Measurements from ENCODE around the gene ITPKB. TPM values are rescaled to one million over a fixed set of nuclear protein-coding genes. Genes with fewer than 3 reads are reported as not detected.

The ITPKB gene
- total RNA-seq, 1 donor from 2014 or later = 13.7 TPM

DNA sequence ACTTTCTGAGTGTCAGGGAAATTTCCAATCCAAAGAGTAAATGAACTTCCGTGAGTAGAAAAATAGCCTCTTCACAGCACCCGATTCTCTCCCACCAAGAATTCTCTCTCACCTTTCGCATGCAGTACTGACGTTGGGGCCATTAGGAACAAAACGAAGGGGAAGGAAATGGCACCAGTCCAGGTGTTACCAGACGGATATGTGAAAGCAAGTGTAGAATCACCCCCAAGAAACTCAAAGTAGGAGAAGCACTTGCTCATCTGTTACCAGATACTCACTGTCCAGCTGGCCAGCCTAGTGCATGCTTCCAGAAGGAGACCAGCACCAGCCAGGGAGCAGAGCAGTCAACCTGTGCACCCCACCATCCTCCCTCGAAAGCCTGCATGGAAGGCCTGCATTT lies 55.1 kb downstream of the ITPKB start:
- Mint-ChIP-seq H3K27ac (ENCODE audit: unreplicated experiment) (no peak overlapping the region), H3K9me3 (no peaks in the 10 kb centered on the region), H3K4me3 (no peak overlapping the region), H3K4me1 (peaks cover 40% of the 10 kb centered on the region), H3K36me3 (ENCODE audit: low read depth) (no peaks in the 10 kb centered on the region), H3K27me3 (ENCODE audit: low read depth) (no peaks in the 10 kb centered on the region)
- no peak for DNase-seq (ENCODE audit: low read depth, low spot score)
- TF ChIP-seq, protein P1, sequence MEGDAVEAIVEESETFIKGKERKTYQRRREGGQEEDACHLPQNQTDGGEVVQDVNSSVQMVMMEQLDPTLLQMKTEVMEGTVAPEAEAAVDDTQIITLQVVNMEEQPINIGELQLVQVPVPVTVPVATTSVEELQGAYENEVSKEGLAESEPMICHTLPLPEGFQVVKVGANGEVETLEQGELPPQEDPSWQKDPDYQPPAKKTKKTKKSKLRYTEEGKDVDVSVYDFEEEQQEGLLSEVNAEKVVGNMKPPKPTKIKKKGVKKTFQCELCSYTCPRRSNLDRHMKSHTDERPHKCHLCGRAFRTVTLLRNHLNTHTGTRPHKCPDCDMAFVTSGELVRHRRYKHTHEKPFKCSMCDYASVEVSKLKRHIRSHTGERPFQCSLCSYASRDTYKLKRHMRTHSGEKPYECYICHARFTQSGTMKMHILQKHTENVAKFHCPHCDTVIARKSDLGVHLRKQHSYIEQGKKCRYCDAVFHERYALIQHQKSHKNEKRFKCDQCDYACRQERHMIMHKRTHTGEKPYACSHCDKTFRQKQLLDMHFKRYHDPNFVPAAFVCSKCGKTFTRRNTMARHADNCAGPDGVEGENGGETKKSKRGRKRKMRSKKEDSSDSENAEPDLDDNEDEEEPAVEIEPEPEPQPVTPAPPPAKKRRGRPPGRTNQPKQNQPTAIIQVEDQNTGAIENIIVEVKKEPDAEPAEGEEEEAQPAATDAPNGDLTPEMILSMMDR (conservative IDR thresholded peaks at IDR 0.05) = no peak

DNA sequence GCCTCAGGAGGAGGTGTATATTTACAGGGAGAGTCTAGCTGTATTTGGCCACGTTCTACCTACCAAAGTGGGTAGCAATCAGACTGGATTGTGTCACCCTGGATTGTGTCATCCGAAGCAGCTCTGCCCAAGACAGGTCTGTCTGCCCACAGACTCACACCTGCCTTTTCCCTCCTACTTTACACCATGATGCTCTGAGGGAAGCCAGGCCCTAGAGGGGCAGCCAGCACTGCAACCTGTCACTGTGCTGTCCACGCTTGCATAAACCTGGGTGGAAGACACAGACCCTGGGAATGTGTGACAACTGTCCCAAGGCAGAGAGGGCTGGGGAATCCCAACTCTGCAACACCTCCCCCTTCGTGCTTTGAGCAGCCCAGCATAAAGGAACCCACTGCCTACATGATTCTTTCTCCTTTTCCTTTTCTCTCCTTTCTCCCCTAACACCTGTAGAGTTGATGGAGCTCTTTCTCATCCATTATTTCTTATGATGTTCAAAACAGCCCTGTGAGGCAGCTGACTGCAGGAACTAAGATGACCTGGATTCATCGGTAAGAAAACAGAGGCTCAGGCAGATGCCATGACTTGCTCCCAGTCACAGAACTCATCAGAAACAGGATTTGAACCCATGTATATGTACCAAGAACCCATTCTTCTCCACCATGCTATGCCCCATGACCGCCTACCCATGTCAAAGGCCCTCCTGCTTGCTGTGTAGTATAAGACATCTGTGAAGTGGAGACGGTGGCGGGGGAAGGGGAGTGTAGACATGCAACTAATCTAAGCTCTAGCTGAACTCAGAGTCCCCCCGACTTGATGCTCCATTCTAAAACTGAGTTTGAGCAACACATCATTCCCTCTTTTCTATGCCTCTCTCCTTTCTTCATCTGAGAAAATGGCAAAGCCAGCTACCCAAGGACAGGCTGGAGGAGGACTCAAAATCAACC lies 55.9 kb downstream of the ITPKB start:
- Mint-ChIP-seq H3K27me3 (ENCODE audit: low read depth) (no peaks in the 10 kb centered on the region), H3K4me1 (peaks cover 42% of the 10 kb centered on the region), H3K36me3 (ENCODE audit: low read depth) (no peaks in the 10 kb centered on the region), H3K9me3 (no peaks in the 10 kb centered on the region), H3K27ac (ENCODE audit: unreplicated experiment) (no peak overlapping the region), H3K4me3 (no peak overlapping the region)
- DNase-seq (ENCODE audit: low read depth, low spot score) = no peak
- TF ChIP-seq, protein P1 (conservative IDR thresholded peaks at IDR 0.05) = no peak

DNA sequence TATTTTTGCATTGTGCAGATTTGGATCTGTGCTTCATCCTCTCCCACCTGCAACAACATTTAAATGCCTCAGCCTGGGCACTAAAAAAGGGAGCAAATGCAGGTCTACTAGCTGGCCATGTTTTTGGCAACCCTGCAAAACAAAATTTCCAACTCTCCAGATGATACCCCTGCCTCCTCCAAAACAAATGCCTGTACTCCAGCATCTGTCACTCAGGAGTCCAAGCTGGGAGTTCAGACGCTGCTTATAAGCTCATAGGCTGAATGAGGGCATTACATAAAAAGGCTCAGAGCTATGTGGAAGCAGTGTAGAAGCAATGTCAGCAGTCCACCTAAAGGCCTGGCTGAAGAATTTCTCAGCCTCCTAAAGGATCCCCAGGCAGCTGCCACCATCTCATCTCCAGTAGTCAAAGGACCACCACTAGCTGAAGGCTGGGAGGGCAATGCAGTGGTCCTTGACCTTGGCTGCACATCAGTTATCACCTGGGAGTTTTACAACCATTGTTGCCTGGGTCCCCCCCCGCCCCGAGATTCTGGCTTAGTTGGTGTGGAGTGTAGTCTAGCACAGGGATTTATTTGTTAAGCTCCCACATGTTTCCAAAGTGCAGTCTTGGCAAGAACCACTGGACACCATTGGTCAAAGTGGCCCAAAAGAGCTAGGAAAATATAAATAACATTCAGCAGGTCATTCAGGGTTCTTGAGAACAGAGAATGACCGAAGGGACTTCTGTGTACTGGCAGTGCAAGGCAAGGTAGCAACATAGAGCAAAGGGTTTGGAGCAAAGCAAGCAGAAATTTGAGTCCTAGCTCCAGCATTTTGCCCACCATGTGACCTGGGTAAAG lies 57.2 kb downstream of the ITPKB start:
- no peak overlapping the region for H3K4me3 Mint-ChIP-seq
- H3K9me3 Mint-ChIP-seq = no peaks in the 10 kb centered on the region
- no peak for DNase-seq (ENCODE audit: low read depth, low spot score)
- H3K36me3 Mint-ChIP-seq (ENCODE audit: low read depth) = no peaks in the 10 kb centered on the region
- H3K27me3 Mint-ChIP-seq (ENCODE audit: low read depth) = no peaks in the 10 kb centered on the region
- peaks cover 49% of the 10 kb centered on the region for H3K4me1 Mint-ChIP-seq
- no peak overlapping the region for H3K27ac Mint-ChIP-seq (ENCODE audit: unreplicated experiment)
- TF ChIP-seq, protein P1 (conservative IDR thresholded peaks at IDR 0.05) = no peak

DNA sequence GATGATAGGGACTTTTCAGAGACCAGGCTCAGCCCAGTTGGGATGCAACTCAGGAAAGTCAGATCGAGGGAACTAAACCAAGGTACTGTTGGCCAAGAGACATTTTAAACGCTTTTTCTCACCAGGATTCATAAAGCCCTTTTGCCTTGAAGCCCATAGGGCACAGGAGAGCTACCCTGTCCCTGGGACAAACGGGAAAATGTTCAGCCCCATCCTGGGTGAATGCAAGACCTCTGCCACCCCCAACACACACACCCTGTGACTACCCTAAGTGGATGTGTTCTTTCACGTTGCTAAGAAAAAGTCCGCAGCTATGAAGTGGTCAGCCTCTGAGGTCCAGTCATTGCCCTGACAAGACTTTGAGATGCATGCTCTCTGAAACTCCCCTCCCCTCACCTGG lies 58.4 kb downstream of the ITPKB start:
- Mint-ChIP-seq H3K4me1 (peaks cover 49% of the 10 kb centered on the region), H3K4me3 (no peak overlapping the region), H3K9me3 (no peaks in the 10 kb centered on the region), H3K27ac (ENCODE audit: unreplicated experiment) (peak overlapping the region; percentile 73), H3K27me3 (ENCODE audit: low read depth) (no peaks in the 10 kb centered on the region), H3K36me3 (ENCODE audit: low read depth) (no peaks in the 10 kb centered on the region)
- DNase-seq (ENCODE audit: low read depth, low spot score) = no peak
- TF ChIP-seq, protein P1 (conservative IDR thresholded peaks at IDR 0.05) = no peak

DNA sequence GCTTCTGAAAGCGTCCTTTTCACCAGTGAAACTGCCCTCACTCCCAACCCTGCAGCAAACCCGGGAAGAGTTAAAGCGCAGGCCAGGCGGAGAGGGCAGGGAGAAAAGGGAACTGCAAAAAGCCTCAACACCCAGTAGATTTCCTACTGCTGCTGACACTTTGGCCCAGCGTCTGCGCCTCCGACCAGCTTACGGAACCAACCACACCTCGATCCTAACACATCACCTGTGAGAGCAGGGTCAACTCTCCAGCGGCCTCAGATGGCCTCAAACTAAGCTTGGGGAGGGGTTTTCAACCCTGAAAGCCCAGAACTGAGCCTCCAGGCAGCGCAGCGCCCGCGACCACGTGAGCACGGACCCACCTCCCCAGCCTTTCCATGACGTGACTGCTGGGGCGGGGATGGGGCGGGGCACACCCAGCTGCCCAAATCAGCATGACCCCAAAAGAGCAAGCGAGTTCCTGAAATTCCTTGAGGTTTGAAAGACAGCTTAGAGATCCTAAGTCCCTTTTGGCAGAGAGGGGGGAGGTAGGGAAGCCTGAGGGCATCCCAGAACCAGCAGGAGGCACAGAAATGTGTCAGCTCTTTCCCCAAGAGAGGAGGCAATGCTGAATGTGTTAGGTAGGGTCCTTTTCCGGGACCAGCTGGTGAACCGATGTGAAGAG lies 59.1 kb downstream of the ITPKB start:
- Mint-ChIP-seq H3K27ac (ENCODE audit: unreplicated experiment) (peak overlapping the region; percentile 73), H3K4me3 (peak overlapping the region; percentile 77), H3K9me3 (no peaks in the 10 kb centered on the region), H3K36me3 (ENCODE audit: low read depth) (no peaks in the 10 kb centered on the region), H3K27me3 (ENCODE audit: low read depth) (no peaks in the 10 kb centered on the region), H3K4me1 (peaks cover 44% of the 10 kb centered on the region)
- TF ChIP-seq, protein P1 (conservative IDR thresholded peaks at IDR 0.05) = no peak
- DNase-seq (ENCODE audit: low read depth, low spot score) = peak; percentile 46
